ENCODE results near the gene CHST8.

CHST8 gene

DNA sequence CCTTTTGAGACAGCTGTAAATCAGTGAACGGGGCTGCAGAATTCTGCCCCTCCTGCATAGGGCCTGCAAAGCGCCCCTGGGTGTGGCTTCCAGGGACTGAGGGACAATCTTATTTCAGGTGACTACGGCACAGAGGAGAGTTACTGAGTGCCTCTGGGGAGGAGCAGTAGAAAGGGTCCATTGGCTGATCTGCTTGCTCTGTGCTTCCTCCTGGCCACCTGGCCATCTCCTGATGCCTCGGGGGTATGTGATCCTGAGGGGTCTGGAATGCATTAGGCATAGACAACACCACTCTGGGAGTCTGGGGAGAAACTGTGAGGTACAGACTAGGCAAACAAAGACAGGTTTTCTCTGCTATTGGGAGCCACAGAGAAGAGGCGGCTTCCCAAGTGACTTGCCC lies 177.7 kb downstream of the CHST8 start:
- DNase-seq: no peak

DNA sequence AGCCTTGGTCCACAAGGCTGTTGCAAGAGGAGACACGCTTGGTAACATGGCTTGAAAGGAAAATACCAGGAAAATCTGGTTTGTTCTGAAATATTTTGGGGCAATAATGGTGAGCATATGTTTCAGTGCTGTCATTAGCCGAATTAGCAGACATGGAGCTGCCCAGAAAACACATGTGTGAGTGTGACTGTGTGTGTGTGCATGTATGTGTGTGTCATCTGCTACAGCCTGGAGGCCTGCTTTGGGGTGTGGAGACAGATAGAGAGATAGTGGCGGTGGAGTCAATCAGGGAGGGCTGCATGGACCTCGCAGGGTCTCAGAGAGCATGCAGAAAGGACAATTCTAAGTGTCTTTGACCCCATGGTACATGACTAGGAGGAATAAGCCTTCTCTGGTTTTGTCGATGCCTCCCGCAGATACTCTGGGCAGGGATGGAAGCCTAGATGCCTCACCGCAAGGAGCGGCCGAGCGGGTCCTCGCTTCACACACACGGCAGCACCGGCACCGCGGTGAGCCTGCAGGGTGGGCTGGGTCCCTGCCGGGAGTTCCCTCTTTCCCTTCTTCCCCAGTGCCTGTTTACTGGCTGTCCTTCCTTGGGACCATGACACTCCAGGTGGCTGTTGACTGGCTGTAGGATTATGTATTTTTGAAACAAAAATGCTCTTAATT lies 178.4 kb downstream of the CHST8 start:
- no peak for DNase-seq

DNA sequence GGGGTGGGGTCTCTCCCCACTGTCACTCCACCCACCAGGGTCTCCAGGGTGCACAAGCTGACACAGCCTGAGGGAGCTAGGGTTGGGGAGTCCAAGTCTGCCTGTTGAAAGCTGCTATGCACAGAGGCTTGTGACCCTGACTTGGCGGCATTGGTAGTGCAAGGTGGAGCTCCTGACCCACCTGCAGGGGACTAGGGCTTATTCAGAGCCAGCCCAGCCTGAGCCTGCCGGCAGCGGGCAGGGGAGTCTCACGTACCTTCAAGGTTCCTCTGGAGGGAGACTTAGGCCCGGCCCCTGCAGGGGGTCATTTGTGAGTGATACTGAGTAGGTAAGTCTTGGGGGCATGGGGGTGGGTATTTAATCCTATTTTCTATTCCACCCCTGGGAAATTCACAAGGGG lies 179.7 kb downstream of the CHST8 start:
- no peak for DNase-seq

DNA sequence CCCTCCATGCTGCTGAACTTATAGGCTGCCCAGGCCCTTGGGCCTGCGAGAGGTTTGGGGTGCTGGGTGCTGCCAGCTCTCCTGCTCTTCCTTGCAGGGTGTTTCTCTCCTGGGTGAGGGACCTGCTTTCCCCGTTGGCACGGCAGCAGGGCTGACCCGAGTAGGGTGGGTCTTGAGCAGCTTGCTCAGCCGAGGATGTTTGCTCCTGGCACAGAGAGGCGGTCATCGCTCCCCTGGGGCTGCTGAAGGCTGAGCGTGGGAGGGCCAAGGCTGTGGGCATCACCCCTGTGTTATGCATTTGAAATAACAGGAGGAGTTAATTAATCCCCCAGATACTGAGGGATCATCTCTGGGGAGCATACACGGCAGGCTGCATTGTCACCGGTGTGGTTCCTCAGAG lies 180.2 kb downstream of the CHST8 start:
- DNase-seq: no peak

DNA sequence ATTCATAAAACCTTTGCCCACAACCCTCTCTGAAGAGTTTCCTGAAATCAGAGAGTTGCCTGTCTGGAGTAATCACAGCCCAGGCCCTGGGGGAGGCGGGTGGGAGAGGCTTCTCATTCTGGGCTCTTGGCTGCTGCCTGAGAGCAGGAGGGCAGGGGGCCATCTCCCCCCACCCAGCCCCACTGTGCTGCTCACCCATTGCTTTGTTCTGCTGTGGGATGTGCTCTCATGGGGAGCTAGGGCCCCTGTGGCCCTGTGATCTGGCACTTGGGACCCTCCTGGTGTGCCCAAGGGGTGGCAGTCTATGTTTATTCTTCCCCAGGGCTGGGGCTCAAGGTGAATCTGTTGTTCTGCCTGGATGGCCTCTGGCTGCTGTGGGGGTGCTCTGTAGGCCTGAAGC lies 181.0 kb downstream of the CHST8 start:
- DNase-seq: no peak

DNA sequence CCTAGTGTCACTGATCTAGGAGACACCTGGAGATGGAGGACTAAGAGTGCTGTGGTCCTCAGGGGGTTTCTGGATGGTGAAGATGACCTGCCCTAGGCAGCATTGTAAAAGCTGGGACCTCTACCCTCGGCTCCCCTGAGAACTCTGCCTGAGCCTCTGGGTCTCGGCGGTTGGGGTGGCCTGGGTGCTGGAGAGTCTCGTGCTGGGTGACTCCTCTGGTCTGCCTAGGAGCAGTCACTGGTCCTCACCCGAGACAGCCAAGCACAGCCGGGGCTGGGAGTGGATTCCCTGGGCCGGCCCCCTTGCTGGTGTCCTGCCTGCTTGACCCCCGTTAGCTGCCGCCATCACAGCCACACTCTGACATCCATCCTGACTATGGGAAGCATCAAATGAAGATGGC lies 181.6 kb downstream of the CHST8 start:
- no peak for DNase-seq

DNA sequence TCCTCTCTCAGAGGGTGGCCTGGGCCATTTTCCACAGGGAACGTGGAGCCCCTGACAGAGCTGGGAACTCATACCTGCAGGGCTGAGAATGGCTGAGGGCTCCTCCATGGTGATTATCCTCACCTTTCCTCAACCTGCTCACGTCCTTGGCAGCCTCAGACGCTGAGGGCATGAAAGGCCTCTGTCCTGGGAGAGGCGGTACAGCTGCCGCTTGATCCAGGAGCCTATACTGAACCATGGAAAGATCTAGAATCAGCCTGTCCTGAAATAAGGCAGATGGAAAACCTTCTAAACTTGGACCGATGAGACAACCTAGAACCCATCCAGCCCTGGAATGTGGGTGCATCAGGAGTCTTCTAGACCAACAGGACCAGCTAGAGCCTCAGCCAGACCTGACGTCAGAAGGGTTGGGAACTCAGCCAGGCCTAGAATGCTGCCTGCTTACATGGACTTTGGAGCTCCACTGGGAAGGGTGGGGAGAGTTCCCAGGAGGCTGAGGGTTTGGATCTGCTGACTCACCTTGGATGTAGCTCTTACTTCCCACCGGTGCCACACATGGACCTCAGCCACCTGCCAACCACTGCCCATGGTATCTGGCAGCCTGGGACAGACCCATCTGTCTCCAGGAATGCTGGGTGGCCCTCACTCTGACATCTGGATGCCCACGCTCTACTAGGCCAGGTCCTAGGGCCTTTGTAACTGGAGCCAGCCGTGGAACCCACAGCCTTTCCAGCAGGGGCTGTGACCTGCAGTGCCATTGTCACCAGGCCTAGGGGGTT lies 182.5 kb downstream of the CHST8 start:
- DNase-seq: no peak

DNA sequence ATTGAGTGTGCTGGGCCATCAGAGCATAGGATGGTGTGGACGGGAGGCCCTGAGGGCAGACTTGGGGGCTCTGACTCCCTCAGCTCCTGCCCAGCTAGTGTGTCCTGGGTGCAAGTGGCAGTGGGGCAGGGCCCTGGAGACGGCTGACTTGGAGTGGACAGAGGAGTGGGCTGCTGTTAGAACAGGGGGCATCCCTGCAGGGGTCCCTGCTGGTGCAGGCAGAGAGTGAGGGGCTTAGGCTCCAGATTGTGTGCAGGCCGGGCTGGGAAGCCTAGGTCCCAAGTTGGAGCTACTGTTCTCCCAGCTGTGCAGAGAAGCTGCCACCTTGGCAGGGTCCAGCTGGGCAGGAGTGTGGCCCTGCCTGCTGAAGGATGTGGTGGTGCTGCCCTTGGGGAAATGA lies 183.6 kb downstream of the CHST8 start:
- no peak for DNase-seq

DNA sequence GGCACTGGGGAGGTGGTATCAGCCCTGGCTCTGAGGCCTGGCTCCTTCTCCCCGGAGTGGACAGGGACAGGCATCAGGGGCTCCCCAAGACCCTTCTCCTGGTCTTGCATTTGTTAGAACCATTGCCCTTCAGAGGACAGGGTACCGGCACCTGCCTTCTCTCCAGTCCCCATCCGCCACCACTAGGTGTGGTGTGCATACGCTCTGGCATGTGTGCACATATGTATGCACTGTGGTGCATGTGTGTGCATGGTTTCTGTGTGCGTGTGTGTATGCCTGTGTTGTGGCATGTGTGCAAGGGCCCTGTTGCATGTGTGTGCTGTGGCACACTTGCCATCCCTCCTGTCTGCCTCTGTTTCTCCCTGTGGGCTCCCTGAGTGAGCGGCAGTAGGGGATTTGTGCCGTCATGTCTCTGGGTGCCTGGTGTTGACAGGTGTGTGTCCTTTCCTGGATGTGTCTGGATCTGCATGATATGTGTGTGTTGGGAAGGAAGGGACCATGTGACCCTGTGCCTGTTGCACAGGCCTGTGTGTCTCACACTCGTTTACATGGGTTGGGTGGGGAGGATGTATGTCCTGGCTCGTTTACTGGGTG lies 184.2 kb downstream of the CHST8 start:
- DNase-seq: no peak

DNA sequence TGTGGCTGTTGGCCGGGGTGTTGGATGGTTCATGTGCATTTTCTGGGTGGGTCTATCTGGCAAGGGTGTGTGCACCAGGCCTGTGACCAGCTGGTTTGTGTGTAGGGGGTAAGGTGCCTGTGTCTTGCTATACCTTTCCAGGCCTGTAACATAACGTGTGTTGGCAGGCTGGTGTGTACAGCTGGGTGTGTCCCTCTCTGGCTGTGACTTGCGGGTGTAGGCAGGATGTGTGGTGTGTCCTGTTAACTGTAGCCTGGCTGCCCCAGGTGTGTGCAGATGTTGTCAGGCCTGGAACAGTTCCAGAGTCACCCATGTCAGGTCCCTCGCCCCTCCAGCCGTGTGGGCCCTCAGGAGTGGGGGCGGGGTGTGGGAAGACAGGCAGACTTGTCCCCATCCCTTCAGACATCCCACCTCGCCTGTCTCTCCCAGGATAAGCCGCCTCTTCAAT lies 184.7 kb downstream of the CHST8 start:
- no peak for DNase-seq

DNA sequence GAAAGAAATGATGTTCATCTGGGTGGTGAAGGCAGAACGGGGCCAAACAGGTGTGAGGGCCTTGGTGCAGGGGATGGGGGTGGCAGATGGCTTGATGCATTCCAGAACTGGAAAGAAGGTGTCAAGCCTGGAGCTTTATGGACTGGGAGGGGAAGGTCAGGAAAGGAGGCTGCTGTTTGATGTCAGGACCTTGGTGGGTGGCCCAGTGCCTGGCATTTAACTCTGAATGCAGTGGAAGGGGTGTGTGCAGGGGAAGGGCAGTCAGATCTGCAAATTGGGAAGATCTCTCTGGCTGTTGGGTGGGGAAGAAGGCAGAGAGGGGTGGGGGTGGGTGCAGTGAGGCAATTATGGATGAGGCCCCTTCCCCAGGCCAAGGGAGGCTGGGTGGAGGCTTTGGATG lies 186.6 kb downstream of the CHST8 start:
- DNase-seq: no peak

DNA sequence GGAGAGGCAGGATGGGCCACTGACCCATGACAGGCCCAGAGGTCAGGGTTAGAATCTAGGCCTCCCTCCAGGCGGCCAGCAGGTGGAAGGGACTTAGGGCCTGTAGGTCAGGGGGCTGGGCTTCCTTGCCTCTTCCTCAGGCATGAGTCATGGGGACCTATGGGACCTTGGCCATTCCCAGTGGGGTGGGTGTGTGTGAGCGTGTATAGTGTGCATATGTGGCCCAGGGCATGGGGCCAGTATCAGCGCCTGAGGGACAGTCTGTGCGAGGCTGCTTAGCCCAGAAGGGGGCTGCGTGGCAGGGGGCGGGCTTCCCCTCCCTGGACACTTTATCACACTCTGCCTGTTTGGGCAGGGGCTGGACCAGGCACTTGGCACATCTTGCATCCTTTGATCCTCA lies 188.2 kb downstream of the CHST8 start:
- no peak for DNase-seq

DNA sequence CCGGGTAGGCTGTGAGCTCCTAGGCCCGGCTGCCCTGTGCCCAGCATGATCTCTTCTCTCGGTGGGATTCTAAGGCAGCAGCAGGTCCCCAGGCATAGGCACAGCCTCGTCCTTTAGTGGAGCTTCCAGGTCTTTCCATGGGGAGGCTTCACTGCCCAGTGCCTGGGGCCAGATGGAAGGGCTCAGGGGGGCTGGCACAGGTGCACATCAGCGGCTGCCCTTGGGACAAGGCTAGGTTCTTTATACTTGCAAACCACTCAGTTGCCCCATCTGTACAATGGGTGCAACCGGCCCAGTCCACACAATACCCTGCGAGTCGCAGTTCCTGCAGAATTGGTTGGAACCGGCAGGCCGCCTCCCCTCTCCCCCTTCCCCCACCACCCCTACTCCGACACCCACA lies 189.1 kb downstream of the CHST8 start:
- no peak for DNase-seq

DNA sequence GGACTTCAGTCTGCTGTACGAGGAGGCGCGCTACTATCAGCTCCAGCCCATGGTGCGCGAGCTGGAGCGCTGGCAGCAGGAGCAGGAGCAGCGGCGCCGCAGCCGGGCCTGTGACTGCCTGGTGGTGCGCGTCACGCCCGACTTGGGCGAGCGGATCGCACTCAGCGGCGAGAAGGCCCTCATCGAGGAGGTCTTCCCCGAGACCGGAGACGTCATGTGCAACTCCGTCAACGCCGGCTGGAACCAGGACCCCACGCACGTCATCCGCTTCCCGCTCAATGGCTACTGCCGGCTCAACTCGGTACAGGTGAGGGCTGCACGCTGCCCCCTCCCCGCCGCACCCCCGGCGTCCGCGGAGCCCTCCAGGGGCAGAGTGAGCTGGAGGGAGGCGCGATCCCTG lies 189.5 kb downstream of the CHST8 start:
- no peak for DNase-seq

DNA sequence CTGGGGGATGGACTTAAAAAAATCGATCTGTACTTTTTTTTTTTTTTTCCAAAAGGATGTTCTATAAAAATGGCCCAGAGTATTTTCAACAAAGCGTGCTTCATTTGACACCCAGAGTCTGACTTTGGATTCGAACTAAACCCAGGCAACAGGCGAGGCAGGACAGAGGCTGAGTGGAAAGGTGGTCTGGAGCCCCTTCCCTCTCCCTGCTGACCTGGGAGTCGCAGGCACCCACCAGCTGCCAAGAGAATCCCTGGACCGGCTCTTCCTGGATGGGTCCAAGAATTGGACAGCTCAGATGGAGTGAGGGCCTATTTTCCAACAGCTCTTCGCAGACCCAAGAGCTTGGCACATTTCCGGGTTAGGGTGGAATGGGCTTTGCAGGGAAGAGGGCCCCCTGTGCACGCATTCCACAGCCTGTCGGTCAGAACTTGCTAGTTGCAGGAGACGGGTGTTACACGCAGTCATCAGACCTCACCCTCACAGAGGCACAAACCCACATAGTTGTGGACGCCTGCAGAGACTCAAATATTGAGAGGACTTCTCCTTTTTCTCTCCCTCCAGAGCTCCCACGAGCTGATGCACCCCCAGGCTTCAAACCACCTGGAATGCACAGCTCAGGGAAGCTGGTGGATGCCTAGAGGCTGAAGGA lies 190.1 kb downstream of the CHST8 start:
- DNase-seq: no peak

DNA sequence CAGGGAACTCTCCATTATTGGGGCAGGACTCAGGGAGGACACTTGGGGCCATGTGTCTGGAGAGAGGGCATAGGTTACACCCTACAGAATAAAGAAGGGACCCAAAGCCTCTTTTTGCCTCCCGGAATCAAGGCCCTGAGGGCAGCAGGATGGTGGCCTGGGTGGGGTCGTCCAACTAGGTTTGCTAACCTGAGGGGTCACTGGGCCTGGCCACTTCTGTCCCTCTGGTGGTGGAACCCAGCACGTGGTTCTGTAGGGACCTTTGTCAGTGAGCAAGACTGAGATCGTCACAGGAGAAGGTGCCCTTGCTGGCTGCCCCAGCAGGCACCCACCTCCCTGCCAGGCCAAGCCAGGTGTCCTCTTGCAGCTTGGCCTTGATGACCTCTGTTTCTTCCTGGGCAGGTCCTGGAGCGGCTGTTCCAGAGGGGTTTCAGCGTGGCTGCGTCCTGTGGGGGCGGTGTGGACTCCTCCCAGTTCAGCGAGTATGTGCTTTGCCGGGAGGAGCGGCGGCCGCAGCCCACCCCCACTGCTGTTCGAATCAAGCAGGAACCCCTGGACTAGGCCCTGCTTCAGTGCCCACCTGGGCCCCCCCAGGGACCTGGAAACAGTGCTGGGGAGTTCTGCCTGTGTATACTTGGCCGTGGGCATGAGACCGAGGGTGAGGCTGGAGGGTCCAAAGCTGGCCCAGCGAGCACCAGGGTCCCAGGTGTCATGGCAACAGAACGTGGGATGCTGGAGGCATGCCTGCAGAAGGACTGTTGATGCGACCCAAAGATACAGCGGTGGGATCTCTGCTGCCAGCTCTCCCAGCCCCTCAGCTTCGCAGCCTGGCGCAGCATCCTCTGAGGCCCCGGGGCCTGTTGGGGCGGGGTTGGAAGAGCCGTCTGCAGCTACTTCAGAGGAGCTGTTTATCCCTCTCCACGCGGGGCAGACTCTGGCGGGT lies 190.9 kb downstream of the CHST8 start:
- no peak for DNase-seq

DNA sequence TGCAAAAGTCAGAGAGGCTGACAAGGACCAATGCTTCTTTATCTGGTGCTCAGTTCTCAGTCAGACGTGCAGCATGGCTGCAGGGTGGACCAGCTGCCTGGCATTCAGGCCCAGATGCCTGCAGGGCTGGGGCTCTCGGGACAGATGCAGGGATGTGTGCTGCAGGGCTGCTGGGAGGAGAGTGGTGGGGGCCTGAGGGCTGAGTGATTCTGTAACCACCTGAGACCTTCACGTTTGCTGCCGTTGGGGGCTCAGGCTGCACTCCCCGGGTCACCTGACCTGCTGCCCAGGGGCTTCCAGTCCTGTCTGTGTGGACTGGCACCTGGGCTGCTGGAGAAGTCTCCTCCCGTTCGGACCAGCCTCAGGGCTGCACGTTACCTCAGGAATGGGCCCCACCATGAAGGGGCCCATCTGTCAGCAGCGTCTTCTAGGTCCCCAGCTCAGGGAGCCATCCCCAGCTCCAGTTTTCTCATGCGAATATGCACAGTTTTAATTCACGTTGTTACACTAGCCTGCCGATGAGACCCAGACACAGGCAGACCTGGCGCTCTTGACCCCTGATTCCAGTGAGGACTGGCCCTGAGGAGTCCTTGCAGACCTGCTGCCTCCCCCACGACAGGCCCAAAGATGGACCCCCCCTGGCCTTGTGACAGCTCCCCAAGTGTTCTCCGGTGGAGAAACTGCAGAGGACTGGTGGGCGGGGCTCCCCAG lies 191.8 kb downstream of the CHST8 start:
- no peak for DNase-seq

DNA sequence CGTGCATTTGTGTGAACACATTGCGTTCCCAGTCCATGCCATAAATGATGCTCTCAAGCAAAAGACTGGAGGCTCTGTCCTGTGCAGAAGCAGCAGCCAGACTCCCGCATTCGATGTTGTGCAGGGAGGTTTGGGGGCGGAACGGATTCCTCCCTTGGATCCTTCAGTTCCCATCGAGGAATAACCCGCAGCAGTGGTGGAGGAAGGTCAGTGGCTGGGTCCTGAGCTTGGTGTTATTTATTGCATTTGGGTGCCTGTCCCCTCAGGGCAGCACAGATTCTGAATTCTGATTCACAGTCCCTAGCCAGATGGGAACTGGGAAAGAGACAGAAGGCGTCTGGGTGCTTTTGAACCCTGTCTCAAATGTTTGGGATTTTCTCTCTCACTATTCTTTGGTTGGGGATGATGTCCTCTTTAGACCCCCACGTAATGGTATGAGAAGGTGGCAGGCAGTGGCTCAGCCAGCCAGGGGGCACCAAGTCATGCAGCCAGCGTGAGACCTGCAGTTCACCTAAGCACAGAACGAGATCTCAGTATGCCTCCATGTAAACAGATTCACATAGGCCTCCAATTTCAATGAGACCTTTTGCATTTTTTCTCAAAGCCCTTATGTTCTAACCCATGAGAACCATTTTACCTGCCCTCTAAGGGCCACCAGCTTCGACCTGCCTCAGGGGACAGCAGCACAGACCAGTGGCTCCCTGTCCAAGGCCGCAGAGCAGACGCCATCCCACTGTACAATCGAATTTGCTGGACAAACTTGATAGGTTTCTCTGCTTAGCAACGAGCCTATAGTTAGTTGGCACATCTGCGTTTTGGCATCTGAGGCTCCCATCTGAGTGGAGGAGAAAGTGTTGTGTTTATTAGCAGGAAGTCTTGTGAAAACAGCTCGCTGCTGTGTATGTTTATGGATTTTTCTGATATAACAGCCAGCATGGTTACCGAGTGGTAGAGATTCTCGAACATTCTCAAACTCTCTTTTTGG lies 192.7 kb downstream of the CHST8 start:
- DNase-seq: no peak

DNA sequence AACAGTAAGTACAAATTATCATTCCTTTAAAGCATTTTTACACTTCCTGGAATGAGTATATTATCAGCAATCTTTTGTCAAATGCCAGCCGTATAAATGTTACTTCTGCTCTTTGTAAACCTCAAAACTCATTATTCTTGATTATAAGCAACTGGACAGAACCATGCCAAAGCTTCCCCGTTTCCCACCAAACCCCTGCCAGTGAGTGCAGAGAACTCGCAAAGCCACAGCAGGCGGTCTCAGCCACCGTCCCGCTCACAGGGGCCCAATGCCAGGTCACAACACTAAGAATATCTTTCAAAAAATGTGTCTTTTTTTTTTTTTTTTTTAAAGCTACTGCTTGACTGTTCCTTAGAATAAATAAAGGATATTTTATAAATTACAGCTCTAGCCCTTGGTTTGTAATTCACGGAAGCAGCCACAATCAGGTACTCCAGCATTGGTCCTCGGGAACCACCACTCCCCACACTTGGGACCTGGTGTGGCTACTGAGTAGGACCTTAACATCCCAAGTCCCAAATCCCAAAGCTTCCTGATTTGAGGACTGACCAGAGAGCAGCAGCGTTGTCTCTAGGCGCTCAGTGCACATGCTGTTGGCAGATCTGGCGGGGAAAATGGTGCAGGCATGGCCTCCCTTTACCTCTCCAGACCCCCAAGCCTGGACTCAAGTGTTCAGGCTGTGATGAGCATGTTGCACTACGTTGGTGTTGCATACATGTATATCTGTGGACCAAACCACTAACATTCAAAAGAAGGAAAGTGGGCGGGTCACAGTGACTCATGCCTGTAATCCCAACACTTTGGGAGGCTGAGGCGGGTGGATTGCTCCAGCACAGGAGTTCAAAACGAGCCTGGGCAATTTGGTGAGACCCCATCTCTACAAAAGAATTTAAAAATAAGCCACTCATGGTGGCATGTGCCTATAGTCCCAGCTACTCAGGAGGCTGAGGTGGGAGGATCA lies 193.9 kb downstream of the CHST8 start:
- DNase-seq: no peak

All from NCI-H446 treated with DMSO at 0.1 percent for 48 hours (cell line).